Astrocyte (in vitro differentiated cells and primary cell): ENCODE data around the gene ST6GALNAC4. TPM values are rescaled to one million over a fixed set of nuclear protein-coding genes. Genes with fewer than 3 reads are reported as not detected.
A peak's percentile ranks its signal among the peaks of the same experiment; 100 is the strongest.

Experiments
- DNase-seq: peaks from one replicate; pipeline ENCODE4 v3.0.0-alpha.2; 2010; ENCODE audit warnings: low read depth
- FAIRE-seq: peaks from 2 replicates; lab custom pipeline; 2011; peaks lifted over from hg19 to GRCh38; lab: Jason Lieb, UNC
- H2AFZ ChIP-seq: 2 replicates; pipeline ENCODE4 v1.6.0; 2012; ENCODE audit warnings: low read depth, low read length, inconsistent platforms
- H3K27ac ChIP-seq: 2 replicates; pipeline ENCODE4 v1.5.1; 2011; ENCODE audit warnings: low read depth, low read length, inconsistent platforms
- H3K27me3 ChIP-seq: 2 replicates; pipeline ENCODE4 v1.6.0; 2011; ENCODE audit warnings: low read length, inconsistent platforms; ENCODE audit not compliant: insufficient read depth
- H3K36me3 ChIP-seq: 2 replicates; pipeline ENCODE4 v1.5.1; 2011; ENCODE audit warnings: low read length, inconsistent platforms; ENCODE audit not compliant: insufficient read depth
- H3K4me1 ChIP-seq: 2 replicates; pipeline ENCODE4 v1.5.1; 2011; ENCODE audit warnings: low read length, inconsistent platforms; ENCODE audit not compliant: insufficient read depth
- H3K4me2 ChIP-seq: 2 replicates; pipeline ENCODE4 v1.6.0; 2012; ENCODE audit warnings: low read length, inconsistent platforms
- H3K4me3 ChIP-seq: 2 replicates; pipeline ENCODE4 v1.5.1; 2011; ENCODE audit warnings: low read depth, mild to moderate bottlenecking, low read length, inconsistent platforms; ENCODE audit not compliant: insufficient read depth
- H3K79me2 ChIP-seq: 2 replicates; pipeline ENCODE4 v1.6.0; 2012; ENCODE audit warnings: mild to moderate bottlenecking, low read length, inconsistent platforms; ENCODE audit not compliant: insufficient read depth
- H3K9ac ChIP-seq: 2 replicates; pipeline ENCODE4 v1.6.0; 2012; ENCODE audit warnings: mild to moderate bottlenecking, low read length, inconsistent platforms
- H3K9me3 ChIP-seq: 2 replicates; pipeline ENCODE4 v1.5.1; 2012; ENCODE audit warnings: low read depth, mild to moderate bottlenecking, low read length, inconsistent platforms; ENCODE audit not compliant: insufficient read depth
- H4K20me1 ChIP-seq: 2 replicates; pipeline ENCODE4 v1.6.0; 2012; ENCODE audit warnings: low read length, inconsistent platforms; ENCODE audit not compliant: insufficient read depth
- H3K27ac Mint-ChIP-seq: one replicate; pipeline ENCODE4 v1.8.0; 2021; ENCODE audit warnings: mild to moderate bottlenecking, mixed read lengths; ENCODE audit not compliant: unreplicated experiment
- H3K27me3 Mint-ChIP-seq: one replicate; pipeline ENCODE4 v1.8.0; 2021; ENCODE audit warnings: low read depth, mixed read lengths; ENCODE audit not compliant: unreplicated experiment
- H3K36me3 Mint-ChIP-seq: one replicate; pipeline ENCODE4 v1.8.0; 2021; ENCODE audit warnings: low read depth, mixed read lengths; ENCODE audit not compliant: unreplicated experiment
- H3K4me1 Mint-ChIP-seq: one replicate; pipeline ENCODE4 v1.8.0; 2021; ENCODE audit warnings: low read depth, mixed read lengths; ENCODE audit not compliant: unreplicated experiment
- H3K4me3 Mint-ChIP-seq: one replicate; pipeline ENCODE4 v1.8.0; 2021; ENCODE audit warnings: mild to moderate bottlenecking, moderate library complexity, mixed read lengths; ENCODE audit not compliant: unreplicated experiment
- H3K9me3 Mint-ChIP-seq: one replicate; pipeline ENCODE4 v1.8.0; 2021; ENCODE audit warnings: mild to moderate bottlenecking, mixed read lengths; ENCODE audit not compliant: unreplicated experiment
- EZH2 ChIP-seq: IDR thresholded peaks from 2 replicates; pipeline ENCODE4 v1.6.1; 2012; ENCODE audit warnings: mild to moderate bottlenecking, low read length, inconsistent platforms; ENCODE audit not compliant: insufficient read depth
- total RNA-seq: library from RNA; stranded (reverse); gene quantifications from 2 replicates; pipeline ENCODE4 v1.2.1, GENCODE V29; 2021
- TF ChIP-seq, protein P1 (sequence below): IDR thresholded peaks from 2 replicates; pipeline ENCODE4 v1.5.1; 2011; ENCODE audit warnings: low read depth, mild to moderate bottlenecking, inconsistent platforms, low read length, moderate library complexity; ENCODE audit not compliant: insufficient read depth

Gene ST6GALNAC4
- total RNA-seq, 1 donor from 2014 or later: 14.5 TPM

DNA sequence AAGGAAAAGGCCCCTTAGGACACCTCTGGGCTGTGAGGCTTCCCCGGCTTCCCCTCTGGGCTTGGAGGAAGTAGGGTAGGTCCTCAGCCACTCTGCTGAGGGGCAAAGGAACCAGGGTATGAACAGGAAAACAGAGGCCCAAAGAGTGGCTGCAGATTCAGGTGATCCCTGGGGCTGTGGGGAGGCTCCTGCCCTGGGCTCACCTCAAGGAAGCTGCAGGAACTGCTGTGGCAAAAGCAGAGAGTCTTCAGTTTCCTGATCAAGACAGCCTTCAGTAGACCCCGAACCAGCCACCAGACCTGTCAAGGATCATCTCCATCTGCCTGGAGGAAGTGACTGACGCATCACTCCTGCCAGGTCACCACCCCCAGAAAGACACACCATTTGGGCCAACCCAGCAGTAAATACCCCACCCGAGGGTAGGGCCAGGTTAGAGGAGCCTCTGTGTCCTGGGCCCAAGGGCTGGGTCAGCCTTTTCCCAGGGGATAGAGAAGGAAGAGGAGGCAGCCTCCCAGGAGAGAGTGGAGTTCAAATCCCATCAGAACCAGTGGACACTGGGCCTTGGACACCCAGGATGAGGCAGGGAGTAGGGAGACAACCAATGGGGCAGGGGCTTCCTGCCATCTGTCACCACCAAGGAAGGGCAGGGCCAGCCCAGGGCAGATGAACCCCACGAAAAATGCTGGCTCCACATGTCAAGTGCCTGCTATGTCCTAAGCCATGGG is 11.7 kb downstream of the ST6GALNAC4 start:
- H3K79me2 ChIP-seq: no peaks in the 10 kb centered on the region
- no peaks in the 10 kb centered on the region for H3K9me3 Mint-ChIP-seq
- FAIRE-seq: no peak
- peaks cover 5% of the 10 kb centered on the region for H3K4me1 ChIP-seq
- H3K4me2 ChIP-seq: no peak overlapping the region
- H3K36me3 ChIP-seq: no peaks in the 10 kb centered on the region
- no peaks in the 10 kb centered on the region for H3K27me3 ChIP-seq
- peaks cover 2% of the 10 kb centered on the region for H3K27me3 Mint-ChIP-seq
- H3K9ac ChIP-seq: no peak overlapping the region
- TF ChIP-seq EZH2: no peak
- TF ChIP-seq, protein P1, sequence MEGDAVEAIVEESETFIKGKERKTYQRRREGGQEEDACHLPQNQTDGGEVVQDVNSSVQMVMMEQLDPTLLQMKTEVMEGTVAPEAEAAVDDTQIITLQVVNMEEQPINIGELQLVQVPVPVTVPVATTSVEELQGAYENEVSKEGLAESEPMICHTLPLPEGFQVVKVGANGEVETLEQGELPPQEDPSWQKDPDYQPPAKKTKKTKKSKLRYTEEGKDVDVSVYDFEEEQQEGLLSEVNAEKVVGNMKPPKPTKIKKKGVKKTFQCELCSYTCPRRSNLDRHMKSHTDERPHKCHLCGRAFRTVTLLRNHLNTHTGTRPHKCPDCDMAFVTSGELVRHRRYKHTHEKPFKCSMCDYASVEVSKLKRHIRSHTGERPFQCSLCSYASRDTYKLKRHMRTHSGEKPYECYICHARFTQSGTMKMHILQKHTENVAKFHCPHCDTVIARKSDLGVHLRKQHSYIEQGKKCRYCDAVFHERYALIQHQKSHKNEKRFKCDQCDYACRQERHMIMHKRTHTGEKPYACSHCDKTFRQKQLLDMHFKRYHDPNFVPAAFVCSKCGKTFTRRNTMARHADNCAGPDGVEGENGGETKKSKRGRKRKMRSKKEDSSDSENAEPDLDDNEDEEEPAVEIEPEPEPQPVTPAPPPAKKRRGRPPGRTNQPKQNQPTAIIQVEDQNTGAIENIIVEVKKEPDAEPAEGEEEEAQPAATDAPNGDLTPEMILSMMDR: no peak
- H3K9me3 ChIP-seq: no peaks in the 10 kb centered on the region
- peaks cover 7% of the 10 kb centered on the region for H3K4me1 Mint-ChIP-seq
- no peaks in the 10 kb centered on the region for H4K20me1 ChIP-seq
- peak overlapping the region; percentile 66 for H3K27ac Mint-ChIP-seq
- no peak overlapping the region for H2AFZ ChIP-seq
- H3K4me3 ChIP-seq: no peak overlapping the region
- no peak overlapping the region for H3K27ac ChIP-seq
- DNase-seq: no peak
- H3K4me3 Mint-ChIP-seq: no peak overlapping the region
- H3K36me3 Mint-ChIP-seq: no peaks in the 10 kb centered on the region

DNA sequence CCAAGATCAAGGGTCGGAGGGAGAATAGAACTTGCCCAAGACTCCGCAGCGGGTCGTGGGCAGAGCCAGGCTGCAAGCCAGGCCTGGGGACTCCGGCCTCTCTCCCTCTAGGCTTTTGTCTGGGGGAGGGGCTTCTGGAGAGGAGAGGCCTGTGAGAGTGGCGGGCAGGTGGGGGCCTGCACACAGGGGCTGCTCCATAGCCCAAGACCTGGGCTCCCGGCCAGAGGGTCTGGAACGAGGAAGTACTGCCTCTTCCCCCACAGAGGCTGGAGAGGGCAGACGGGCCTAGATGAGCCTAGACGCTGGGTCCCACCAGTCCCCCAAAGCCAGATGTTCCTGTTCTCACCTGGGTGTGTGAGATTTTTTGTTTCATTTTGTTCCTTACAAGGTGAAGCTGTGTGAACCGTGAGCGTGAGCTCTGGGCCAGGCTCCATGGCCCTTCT is 12.3 kb downstream of the ST6GALNAC4 start:
- Mint-ChIP-seq H3K9me3 (no peaks in the 10 kb centered on the region), H3K4me1 (peaks cover 7% of the 10 kb centered on the region), H3K36me3 (no peaks in the 10 kb centered on the region), H3K27me3 (peaks cover 2% of the 10 kb centered on the region), H3K27ac (no peak overlapping the region), H3K4me3 (no peak overlapping the region)
- Histone ChIP-seq H3K4me2 (no peak overlapping the region), H3K9me3 (no peaks in the 10 kb centered on the region), H3K27ac (no peak overlapping the region), H3K4me3 (no peak overlapping the region), H2AFZ (no peak overlapping the region), H3K27me3 (no peaks in the 10 kb centered on the region), H4K20me1 (no peaks in the 10 kb centered on the region), H3K36me3 (no peaks in the 10 kb centered on the region), H3K79me2 (no peaks in the 10 kb centered on the region), H3K9ac (no peak overlapping the region), H3K4me1 (peaks cover 11% of the 10 kb centered on the region)
- FAIRE-seq (no peak), DNase-seq (no peak)
- TF ChIP-seq EZH2: no peak

DNA sequence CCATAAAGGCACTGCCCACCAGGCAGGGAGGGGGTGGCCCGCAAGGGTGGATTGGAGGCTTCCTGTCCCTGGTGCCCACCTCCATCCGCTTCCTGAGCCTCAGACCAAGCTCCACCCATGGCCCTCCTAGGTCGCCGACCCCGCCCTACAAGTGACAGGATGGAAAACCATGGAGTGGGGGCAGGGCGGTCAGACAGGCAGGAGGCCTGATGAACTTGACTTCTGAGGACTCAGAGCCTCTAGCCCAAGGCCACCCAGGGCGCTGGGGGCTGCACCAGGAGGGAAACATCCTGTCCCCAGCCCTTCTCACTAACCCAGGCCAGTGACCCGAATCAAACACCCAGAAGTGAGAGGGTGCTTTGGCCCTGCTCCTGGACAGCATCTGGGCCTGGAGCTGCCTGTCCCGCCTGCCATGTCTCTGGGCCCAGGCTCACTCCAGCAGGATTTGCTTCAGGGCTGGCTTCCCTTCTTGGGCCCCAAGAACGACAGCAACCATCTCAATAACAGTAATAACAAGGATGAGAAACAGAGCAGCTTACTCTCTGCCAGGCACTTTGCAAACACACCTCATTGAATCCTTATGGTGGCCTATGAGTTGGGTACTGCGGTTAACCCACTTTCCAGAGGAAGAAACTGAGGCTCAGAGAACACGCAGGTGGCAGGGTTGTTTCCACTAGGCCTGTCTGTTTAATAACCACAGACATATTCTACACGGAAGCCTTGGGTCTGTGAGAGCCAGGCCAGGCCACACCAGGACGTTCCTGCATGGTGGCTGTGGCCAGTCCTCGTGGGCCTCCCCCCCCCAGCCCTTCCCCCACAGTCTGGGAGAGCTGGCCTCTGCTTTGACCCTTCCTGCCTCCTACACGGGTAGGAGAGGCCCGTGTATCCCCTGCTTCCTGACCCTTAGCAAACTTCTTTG is 13.0 kb downstream of the ST6GALNAC4 start:
- no peak for DNase-seq

More for the DNA sequence above, 13.0 kb downstream of the ST6GALNAC4 start:
- TF ChIP-seq EZH2: no peak
- TF ChIP-seq, protein P1: no peak
- FAIRE-seq: no peak
- no peak overlapping the region for H3K4me3 ChIP-seq
- peaks cover 12% of the 10 kb centered on the region for H3K4me1 ChIP-seq
- Mint-ChIP-seq H3K36me3 (no peaks in the 10 kb centered on the region), H3K4me3 (no peak overlapping the region), H3K27me3 (peaks cover 2% of the 10 kb centered on the region), H3K9me3 (no peaks in the 10 kb centered on the region), H3K27ac (no peak overlapping the region), H3K4me1 (peaks cover 7% of the 10 kb centered on the region)
- H3K4me2 ChIP-seq: no peak overlapping the region
- H3K79me2 ChIP-seq: peaks cover 4% of the 10 kb centered on the region
- no peak overlapping the region for H3K9ac ChIP-seq
- H3K36me3 ChIP-seq: no peaks in the 10 kb centered on the region
- H3K9me3 ChIP-seq: no peaks in the 10 kb centered on the region
- H4K20me1 ChIP-seq: no peaks in the 10 kb centered on the region
- no peak overlapping the region for H2AFZ ChIP-seq
- no peak overlapping the region for H3K27ac ChIP-seq
- no peaks in the 10 kb centered on the region for H3K27me3 ChIP-seq
